NCI-H345 (cell line): ENCODE data around the gene MUC5AC.

ENCODE experiments used
- DNase-seq: peaks from one replicate; lab custom pipeline; 2025; lab: John Stamatoyannopoulos, UW

The MUC5AC gene

DNA sequence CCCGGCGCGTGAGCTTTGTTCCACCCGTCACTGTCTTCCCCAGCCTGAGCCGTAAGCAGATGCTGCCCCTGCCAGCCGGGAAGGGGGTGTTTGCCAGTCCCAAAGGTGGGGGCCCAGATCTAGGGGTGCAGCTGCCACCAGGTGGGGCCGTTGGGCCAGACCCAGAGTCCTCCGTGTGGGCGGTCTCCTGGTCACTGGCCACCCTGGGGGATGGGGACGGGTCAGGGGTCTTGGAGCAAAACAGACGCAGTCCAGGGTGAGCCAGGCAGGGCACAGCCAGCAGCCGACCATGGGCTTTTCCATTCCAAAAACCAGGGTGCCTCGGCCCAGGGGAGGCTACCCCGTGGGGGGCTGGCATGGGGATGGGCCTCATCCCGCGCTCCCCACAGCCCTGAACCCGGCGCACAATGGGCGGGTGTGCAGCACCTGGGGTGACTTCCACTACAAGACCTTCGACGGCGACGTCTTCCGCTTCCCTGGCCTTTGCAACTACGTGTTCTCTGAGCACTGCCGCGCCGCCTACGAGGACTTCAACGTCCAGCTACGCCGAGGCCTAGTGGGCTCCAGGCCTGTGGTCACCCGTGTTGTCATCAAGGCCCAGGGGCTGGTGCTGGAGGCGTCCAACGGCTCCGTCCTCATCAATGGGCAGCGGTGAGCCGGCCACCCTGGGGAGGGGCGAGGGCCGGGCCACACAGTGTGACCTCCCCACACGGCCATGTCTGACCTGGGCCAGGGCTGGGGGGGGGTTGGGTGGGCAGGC, 68.7 kb downstream of the MUC5AC start:
- DNase-seq = no peak

GRCh38 chr11:1226986-1227550, 69.3 kb downstream of the MUC5AC start:
- DNase-seq = no peak

- DNase-seq = no peak
Measured at GRCh38 chr11:1227551-1228100, 69.9 kb downstream of the MUC5AC start.

- no peak for DNase-seq
Measured at GRCh38 chr11:1228101-1228821, 70.5 kb downstream of the MUC5AC start.

- DNase-seq = no peak
Measured at GRCh38 chr11:1228921-1229451, 71.2 kb downstream of the MUC5AC start.

GRCh38 chr11:1229471-1230120, 71.8 kb downstream of the MUC5AC start:
- no peak for DNase-seq

DNA sequence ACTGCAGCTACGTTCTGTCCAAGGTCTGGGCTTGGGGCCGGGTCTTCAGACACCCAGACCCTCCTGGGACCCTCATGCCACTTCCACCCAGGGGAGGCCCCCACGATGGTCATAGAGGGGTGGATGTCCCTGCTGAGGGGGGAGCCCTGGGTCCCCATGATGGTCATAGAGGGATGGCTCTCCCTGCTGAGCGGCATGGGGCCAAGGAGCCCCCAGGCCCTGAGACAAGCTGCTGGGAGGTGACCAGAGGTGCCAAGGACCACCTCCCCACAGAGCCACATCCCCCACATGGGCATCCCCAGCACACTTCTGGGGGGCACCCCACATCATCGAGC, 72.3 kb downstream of the MUC5AC start:
- no peak for DNase-seq

- no peak for DNase-seq
Measured at GRCh38 chr11:1230456-1231395, 73.0 kb downstream of the MUC5AC start.

GRCh38 chr11:1231396-1232020, 73.8 kb downstream of the MUC5AC start:
- peak; percentile 69 for DNase-seq

GRCh38 chr11:1232021-1232882, 74.5 kb downstream of the MUC5AC start:
- no peak for DNase-seq

GRCh38 chr11:1232883-1233321, 75.1 kb downstream of the MUC5AC start:
- peak; percentile 45 for DNase-seq

DNA sequence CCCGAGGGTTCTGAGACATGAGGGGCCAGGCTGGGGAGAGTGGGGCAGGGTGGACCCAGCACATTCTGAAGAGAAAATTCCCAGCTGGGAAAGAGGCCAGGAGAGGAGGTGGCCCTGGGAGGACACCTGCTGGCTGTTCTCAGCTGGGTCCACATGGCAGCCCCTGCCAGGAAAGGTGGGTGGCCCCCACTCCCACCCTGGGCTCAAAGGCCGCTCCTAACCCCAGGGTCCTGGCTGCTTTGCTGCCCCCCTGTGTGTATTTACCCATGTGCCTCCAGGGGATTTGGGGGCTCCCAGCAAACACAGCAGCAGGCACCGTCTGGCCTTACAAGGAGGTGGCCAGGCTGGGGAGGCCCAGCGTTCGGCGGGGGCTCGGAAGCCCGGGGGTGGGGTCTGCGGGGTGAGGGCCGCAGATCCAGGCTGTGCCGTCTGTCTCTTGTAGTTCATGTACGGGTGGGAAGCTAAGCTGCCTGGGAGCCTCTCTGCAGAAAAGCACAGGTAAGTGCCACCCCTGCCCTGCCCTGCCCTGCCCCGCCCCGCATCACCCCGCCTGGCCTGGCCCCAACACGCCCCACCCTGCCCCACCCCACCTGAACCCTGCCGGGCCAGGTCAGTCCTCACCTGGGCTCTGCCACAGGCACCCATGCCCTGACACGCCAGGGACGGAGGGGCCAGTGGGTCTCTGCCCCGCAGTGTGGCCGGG, 75.7 kb downstream of the MUC5AC start:
- peak; percentile 45 for DNase-seq

- DNase-seq = no peak
Measured at GRCh38 chr11:1234054-1234720, 76.4 kb downstream of the MUC5AC start.

- no peak for DNase-seq
Measured at GRCh38 chr11:1234771-1235305, 77.1 kb downstream of the MUC5AC start.

GRCh38 chr11:1235306-1235900, 77.7 kb downstream of the MUC5AC start:
- DNase-seq = no peak

DNA sequence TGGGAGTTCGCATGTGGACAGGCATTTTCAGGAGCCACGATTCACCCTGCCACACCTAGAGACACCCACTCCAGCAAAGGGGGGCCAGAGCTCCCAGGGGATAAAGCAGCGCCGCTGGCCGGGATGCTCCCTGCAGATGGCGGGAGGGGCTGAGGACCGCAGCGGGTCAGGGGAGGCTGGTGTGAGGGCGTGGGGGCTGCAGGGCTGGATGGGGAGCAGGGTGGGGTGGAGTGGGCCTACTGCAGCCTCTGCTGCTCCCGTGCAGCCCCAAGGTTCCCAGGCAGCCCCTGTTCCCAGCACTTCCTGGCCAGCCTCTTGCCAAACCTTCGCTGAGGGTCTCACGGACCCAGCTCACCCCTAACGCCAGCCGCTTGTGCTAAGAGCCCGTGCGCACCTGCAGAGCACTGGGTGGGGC, 78.2 kb downstream of the MUC5AC start:
- no peak for DNase-seq

- DNase-seq = no peak
Measured at GRCh38 chr11:1236316-1237127, 78.8 kb downstream of the MUC5AC start.
